BJ (cell line): ENCODE measurements around the gene POLR3F. TPM values are rescaled to one million over a fixed set of nuclear protein-coding genes. Genes with fewer than 3 reads are reported as not detected.

ENCODE experiments used
- CTCF ChIA-PET: fragments of 350-600 bp; formaldehyde crosslinking; extraction: SDS; loops from one replicate; lab custom pipeline; 2021; ENCODE audit warnings: antibody characterized with exemption, inconsistent platforms; lab: Yijun Ruan, JAX
- POLR2A ChIA-PET: fragments of 300-600 bp; sonication (Branson Sonifier 250); formaldehyde crosslinking; extraction: SDS; loops from one replicate; lab custom pipeline; 2021; ENCODE audit warnings: antibody characterized with exemption; lab: Charles Lee
- DNase-seq: peaks from one replicate; pipeline ENCODE4 v3.0.0-alpha.2; 2011; ENCODE audit warnings: low read depth
- H3K27me3 ChIP-seq: 2 replicates; pipeline ENCODE4 v1.6.0; 2011; ENCODE audit warnings: low read length; ENCODE audit not compliant: control insufficient read depth, insufficient read depth
- H3K36me3 ChIP-seq: 2 replicates; pipeline ENCODE4 v1.5.1; 2011; ENCODE audit warnings: low read length; ENCODE audit not compliant: control insufficient read depth, insufficient read depth
- H3K4me3 ChIP-seq: 2 replicates; pipeline ENCODE4 v1.5.1; 2011; ENCODE audit warnings: low read depth, mild to moderate bottlenecking, control low read depth, low read length
- polyA plus RNA-seq: library from polyadenylated mRNA; depleted of rRNA; stranded (reverse); fragments of >200 nt; gene quantifications from 2 replicates; pipeline ENCODE4 v1.2.3, GENCODE V29; 2011
- TF ChIP-seq, protein P1 (sequence below): IDR thresholded peaks from 2 replicates; pipeline ENCODE4 v1.5.1; 2011; ENCODE audit warnings: low read depth, mild to moderate bottlenecking, control low read depth, inconsistent platforms, low read length, moderate library complexity; ENCODE audit not compliant: insufficient read depth

Gene POLR3F
- polyA plus RNA-seq, 1 experiment: 10.9 TPM

DNA sequence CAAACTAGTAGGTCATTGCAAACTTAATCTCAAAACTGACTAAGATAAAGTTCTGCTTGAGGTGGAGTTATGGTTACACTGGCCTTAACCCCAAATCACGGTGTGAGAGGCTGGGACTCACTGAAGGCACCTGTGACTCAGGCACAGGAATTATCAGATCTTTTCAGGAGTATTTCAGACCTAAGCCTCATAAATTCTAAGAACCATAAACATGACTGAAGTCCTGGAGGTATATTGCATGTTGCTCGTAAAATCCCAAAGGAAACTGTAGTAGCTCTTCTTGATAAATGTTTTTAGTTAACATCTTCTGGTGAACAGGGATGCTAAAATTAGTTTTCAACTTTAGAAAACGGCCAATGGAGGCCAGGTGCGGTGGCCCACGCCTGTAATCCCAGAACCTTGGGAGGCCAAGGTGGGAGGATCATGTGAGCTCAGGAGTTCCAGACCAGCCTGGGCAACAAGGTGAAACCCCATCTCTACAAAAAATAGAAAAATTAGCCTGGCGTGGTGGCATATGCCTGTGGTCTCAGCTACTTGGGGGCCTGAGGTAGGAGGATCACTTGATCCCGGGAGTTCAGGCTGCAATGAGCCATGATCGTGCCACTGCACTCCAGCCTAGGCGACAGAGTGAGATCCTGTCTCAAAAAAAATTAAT, 36.9 kb upstream of the POLR3F start:
- H3K4me3 ChIP-seq: no peak overlapping the region
- ChIA-PET CTCF (no interaction called here), POLR2A (no interaction called here)
- TF ChIP-seq, protein P1, sequence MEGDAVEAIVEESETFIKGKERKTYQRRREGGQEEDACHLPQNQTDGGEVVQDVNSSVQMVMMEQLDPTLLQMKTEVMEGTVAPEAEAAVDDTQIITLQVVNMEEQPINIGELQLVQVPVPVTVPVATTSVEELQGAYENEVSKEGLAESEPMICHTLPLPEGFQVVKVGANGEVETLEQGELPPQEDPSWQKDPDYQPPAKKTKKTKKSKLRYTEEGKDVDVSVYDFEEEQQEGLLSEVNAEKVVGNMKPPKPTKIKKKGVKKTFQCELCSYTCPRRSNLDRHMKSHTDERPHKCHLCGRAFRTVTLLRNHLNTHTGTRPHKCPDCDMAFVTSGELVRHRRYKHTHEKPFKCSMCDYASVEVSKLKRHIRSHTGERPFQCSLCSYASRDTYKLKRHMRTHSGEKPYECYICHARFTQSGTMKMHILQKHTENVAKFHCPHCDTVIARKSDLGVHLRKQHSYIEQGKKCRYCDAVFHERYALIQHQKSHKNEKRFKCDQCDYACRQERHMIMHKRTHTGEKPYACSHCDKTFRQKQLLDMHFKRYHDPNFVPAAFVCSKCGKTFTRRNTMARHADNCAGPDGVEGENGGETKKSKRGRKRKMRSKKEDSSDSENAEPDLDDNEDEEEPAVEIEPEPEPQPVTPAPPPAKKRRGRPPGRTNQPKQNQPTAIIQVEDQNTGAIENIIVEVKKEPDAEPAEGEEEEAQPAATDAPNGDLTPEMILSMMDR: no peak
- no peak for DNase-seq
- no peaks in the 10 kb centered on the region for H3K27me3 ChIP-seq
- H3K36me3 ChIP-seq: no peaks in the 10 kb centered on the region

DNA sequence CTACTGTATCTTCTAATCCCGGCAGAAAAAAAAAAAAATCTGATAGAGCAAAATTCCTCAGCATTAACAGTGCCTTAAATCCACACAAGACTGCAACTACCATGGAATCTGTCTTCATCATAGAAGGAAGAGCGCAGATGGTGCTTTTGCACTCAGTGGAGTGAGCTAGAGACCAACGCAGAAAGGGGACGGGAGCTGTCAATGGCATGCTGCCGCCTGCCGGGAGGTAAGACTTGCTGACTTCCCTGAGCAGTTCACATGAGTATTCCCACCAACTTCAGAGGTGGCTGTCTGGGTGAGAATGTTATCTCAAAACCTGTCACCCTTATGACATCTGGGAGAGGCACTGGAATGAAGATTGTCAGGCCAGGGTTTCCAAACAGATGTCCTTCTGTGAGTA, 36.0 kb upstream of the POLR3F start:
- Histone ChIP-seq H3K27me3 (no peaks in the 10 kb centered on the region), H3K36me3 (no peaks in the 10 kb centered on the region), H3K4me3 (no peak overlapping the region)
- CTCF ChIA-PET: no interaction called here
- DNase-seq: no peak
- POLR2A ChIA-PET: no interaction called here
- TF ChIP-seq, protein P1: no peak

DNA sequence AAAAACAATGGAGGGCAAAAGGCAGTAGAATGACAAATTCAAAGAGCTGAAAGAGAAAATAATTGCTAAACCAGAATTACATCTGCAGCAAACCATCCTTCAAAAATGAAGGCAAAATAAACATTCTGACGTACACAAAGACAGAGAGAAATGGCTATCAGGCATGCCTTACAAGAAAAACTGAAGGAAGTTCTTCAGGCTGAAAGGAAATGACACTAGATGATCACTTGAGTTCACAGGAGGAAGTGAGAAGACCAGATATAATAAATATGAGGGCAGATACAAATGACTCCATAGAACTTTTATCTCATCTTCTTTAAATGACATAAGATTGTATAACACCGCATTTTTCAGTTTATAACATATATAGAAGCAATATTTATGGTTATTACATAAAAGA, 30.3 kb upstream of the POLR3F start:
- CTCF ChIA-PET: no interaction called here
- Histone ChIP-seq H3K4me3 (no peak overlapping the region), H3K27me3 (no peaks in the 10 kb centered on the region), H3K36me3 (no peaks in the 10 kb centered on the region)
- TF ChIP-seq, protein P1: no peak
- POLR2A ChIA-PET: no interaction called here
- DNase-seq: no peak

DNA sequence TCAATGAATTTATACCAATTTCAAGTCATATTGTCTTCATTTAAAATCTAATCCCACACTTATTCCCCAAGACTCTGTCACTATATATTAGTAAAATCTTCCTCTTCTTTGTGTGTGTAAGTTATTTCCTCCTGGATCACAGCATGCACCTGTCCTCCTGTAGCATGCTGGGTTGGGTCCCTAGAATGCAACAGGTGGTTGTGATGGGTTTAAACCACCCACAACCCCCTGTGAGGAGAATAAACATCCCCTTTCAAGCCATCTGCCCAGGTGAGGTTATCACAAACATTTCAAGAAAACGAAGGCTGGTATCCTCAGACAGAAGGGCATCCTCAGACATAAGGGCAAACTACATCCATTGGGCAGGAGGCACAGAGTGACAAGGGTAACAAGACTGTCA, 26.8 kb upstream of the POLR3F start:
- Histone ChIP-seq H3K36me3 (no peaks in the 10 kb centered on the region), H3K4me3 (no peak overlapping the region), H3K27me3 (no peaks in the 10 kb centered on the region)
- ChIA-PET POLR2A (no interaction called here), CTCF (no interaction called here)
- no peak for DNase-seq
- TF ChIP-seq, protein P1: no peak

DNA sequence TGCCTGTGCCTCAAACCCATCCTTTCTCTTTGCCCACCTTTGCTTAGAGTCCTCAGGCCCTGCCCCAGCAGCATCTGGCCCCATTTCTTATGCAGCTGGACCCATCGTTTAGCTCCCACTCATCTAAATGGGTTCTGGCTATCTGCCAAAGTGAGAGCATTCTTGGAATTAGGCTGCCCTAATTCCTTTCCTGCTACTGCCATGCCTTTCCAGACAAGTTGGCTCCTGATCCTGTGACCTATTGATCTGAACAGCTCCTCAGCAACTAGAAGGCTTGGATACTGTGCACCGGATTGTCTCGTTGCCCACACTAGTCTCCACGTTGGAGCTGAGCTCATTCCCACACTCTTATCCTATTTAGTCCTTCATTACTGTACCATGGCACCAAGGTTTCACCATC, 23.3 kb upstream of the POLR3F start:
- no peak for DNase-seq
- ChIA-PET POLR2A (no interaction called here), CTCF (interaction anchor here (0.5 to 0.6 kb wide), 2 partner anchors 21 to 79 kb away, joined by 3 read pairs; no protein-coding TSS in a partner anchor)
- Histone ChIP-seq H3K36me3 (no peaks in the 10 kb centered on the region), H3K27me3 (no peaks in the 10 kb centered on the region), H3K4me3 (no peak overlapping the region)
- TF ChIP-seq, protein P1: no peak
